H7 (cell line): ENCODE measurements around the gene PRSS2. TPM values are rescaled to one million over a fixed set of nuclear protein-coding genes. Genes with fewer than 3 reads are reported as not detected.
"Not testable (repeated sequence)": the region's sequence is repeated elsewhere in the genome, so short reads cannot be mapped to it uniquely, and the experiment has no call there.

Experiments
- DNase-seq: peaks from one replicate; pipeline ENCODE4 v3.0.0; 2012
- H3K27me3 ChIP-seq: 2 replicates; pipeline ENCODE4 v1.6.0; 2011; ENCODE audit warnings: mild to moderate bottlenecking, low read length; ENCODE audit not compliant: control insufficient read depth, insufficient read depth
- H3K36me3 ChIP-seq: replicated peaks from 2 replicates; pipeline ENCODE4 v1.5.1; 2011; ENCODE audit warnings: low read length; ENCODE audit not compliant: control insufficient read depth, insufficient read depth
- H3K4me3 ChIP-seq: 2 replicates; pipeline ENCODE4 v1.5.1; 2011; ENCODE audit warnings: low read depth, mild to moderate bottlenecking, control low read depth, low read length, moderate library complexity; ENCODE audit not compliant: insufficient read depth
- total RNA-seq: library from RNA; depleted of rRNA; stranded (reverse); fragments of >200 nt; shearing (Covaris generic); gene quantifications from 2 replicates; pipeline ENCODE4 v1.2.3, GENCODE V29; 2014; rRNA removed

Gene PRSS2
- total RNA-seq: 0.97 TPM in 1 of 2 replicates, not detected in the other

- H3K36me3 ChIP-seq: no peaks in the 10 kb centered on the region
- H3K4me3 ChIP-seq: no peak within 1 kb of the TSS
- H3K27me3 ChIP-seq: no peaks in the 10 kb centered on the region
- DNase-seq: no peak
Measured at GRCh38 chr7:142770661-142771352, at the start of gene PRSS2. Gene PRSS2 (plus strand): TSS chr7:142770970. CDS start chr7:142770983, 13 bp downstream.

GRCh38 chr7:142720986-142721385 is 49.8 kb upstream of the PRSS2 start:
- H3K27me3 ChIP-seq: no peaks in the 10 kb centered on the region
- no peak overlapping the region for H3K4me3 ChIP-seq
- no peak for DNase-seq
- H3K36me3 ChIP-seq: no peaks in the 10 kb centered on the region

- no peak overlapping the region for H3K4me3 ChIP-seq
- no peaks in the 10 kb centered on the region for H3K27me3 ChIP-seq
- DNase-seq: no peak
- no peaks in the 10 kb centered on the region for H3K36me3 ChIP-seq
Measured at GRCh38 chr7:142722248-142722794, 48.4 kb upstream of the PRSS2 start.

- Histone ChIP-seq H3K27me3 (no peaks in the 10 kb centered on the region), H3K4me3 (no peak overlapping the region), H3K36me3 (no peaks in the 10 kb centered on the region)
- no peak for DNase-seq
Measured at GRCh38 chr7:142733271-142733670, 37.5 kb upstream of the PRSS2 start.

GRCh38 chr7:142739923-142740492 is 30.8 kb upstream of the PRSS2 start:
- H3K36me3 ChIP-seq: no peaks in the 10 kb centered on the region
- no peak overlapping the region for H3K4me3 ChIP-seq
- no peak for DNase-seq
- H3K27me3 ChIP-seq: no peaks in the 10 kb centered on the region

- H3K27me3 ChIP-seq: no peaks in the 10 kb centered on the region
- no peaks in the 10 kb centered on the region for H3K36me3 ChIP-seq
- DNase-seq: no peak
- H3K4me3 ChIP-seq: no peak overlapping the region
Measured at GRCh38 chr7:142740786-142741185, 30.0 kb upstream of the PRSS2 start.

GRCh38 chr7:142741932-142742331 is 28.8 kb upstream of the PRSS2 start:
- not testable (repeated sequence) for H3K4me3 ChIP-seq, H3K36me3 ChIP-seq, DNase-seq, H3K27me3 ChIP-seq

- DNase-seq: no peak
- H3K36me3 ChIP-seq: no peaks in the 10 kb centered on the region
- H3K27me3 ChIP-seq: no peaks in the 10 kb centered on the region
- H3K4me3 ChIP-seq: no peak overlapping the region
Measured at GRCh38 chr7:142745091-142745635, 25.6 kb upstream of the PRSS2 start.

GRCh38 chr7:142745745-142746144 is 25.0 kb upstream of the PRSS2 start:
- Histone ChIP-seq H3K36me3 (no peaks in the 10 kb centered on the region), H3K27me3 (no peaks in the 10 kb centered on the region)
- DNase-seq: no peak

GRCh38 chr7:142746264-142746663 is 24.5 kb upstream of the PRSS2 start:
- H3K36me3 ChIP-seq: no peaks in the 10 kb centered on the region
- no peaks in the 10 kb centered on the region for H3K27me3 ChIP-seq
- DNase-seq: no peak
- no peak overlapping the region for H3K4me3 ChIP-seq

More at GRCh38 chr7:142745745-142746144, 25.0 kb upstream of the PRSS2 start:
- no peak overlapping the region for H3K4me3 ChIP-seq

- H3K4me3 ChIP-seq, H3K27me3 ChIP-seq: not testable (repeated sequence)
Measured at GRCh38 chr7:142748410-142748809, 22.4 kb upstream of the PRSS2 start.

GRCh38 chr7:142749218-142749993 is 21.4 kb upstream of the PRSS2 start, which contains the start of gene PRSS1:
Gene PRSS1 (plus strand): TSS chr7:142749472. CDS start chr7:142749485, 13 bp downstream.
- Histone ChIP-seq H3K27me3 (no peaks in the 10 kb centered on the region), H3K4me3 (no peak within 1 kb of the TSS), H3K36me3 (no peaks in the 10 kb centered on the region)
- DNase-seq: no peak

More at GRCh38 chr7:142748410-142748809, 22.4 kb upstream of the PRSS2 start:
- DNase-seq, H3K36me3 ChIP-seq: not testable (repeated sequence)

- Histone ChIP-seq H3K27me3 (no peaks in the 10 kb centered on the region), H3K4me3 (no peak overlapping the region), H3K36me3 (no peaks in the 10 kb centered on the region)
- no peak for DNase-seq
Measured at GRCh38 chr7:142750321-142750938, 20.3 kb upstream of the PRSS2 start.
